ENCODE data around the gene F10.

Gene F10

DNA sequence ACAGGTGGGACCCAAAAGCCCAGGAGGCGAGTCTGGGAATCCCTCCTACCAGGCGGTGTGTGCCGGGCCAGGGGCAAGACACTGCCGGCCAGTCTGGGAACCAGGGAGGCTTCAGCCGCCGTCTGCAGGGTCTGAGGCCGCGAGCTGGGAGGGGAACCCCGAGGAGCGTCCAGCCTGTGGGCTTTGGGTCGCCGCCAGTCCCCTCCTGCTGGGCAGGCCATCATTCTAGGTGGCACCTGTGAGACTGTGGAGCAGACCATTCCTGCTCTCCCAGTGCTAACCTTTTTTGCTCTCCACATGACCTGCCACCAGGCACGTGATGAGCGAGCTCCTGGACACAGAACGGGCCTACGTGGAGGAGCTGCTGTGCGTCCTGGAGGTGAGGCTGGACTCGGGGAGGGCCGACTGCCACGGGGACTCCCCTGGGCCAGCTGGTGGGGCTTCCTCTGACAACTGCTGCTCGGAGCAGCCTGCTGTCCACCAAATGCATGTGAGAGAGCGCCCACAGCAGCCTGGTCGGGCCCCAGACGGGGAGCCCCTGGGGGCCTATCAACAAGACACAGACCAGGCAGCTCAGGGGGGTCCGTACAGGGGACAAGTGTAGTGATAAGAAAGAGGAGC, 41.6 kb upstream of the F10 start:
- no peaks in the 10 kb centered on the region for H3K27me3 ChIP-seq (ENCODE audit: insufficient read depth, poor library complexity, severe bottlenecking)
- no peak overlapping the region for H3K27ac ChIP-seq (replicated peaks)
- DNase-seq (ENCODE audit: low read depth in 1 of 2, low spot score in 1 of 2): no peak
- H3K4me3 ChIP-seq (replicated peaks; ENCODE audit: insufficient read depth, low read length): no peak overlapping the region
- TF ChIP-seq SPI1 (IDR thresholded peaks at IDR 0.05; ENCODE audit: borderline replicate concordance, low read depth) (no peak), CTCF (IDR thresholded peaks at IDR 0.05; ENCODE audit: insufficient read depth, low read length) (no peak), GABPA (IDR thresholded peaks at IDR 0.05; ENCODE audit: low read depth) (no peak), POLR2AphosphoS5 (IDR thresholded peaks at IDR 0.05; ENCODE audit: low read depth) (no peak)
- TF ChIP-seq, protein P1, sequence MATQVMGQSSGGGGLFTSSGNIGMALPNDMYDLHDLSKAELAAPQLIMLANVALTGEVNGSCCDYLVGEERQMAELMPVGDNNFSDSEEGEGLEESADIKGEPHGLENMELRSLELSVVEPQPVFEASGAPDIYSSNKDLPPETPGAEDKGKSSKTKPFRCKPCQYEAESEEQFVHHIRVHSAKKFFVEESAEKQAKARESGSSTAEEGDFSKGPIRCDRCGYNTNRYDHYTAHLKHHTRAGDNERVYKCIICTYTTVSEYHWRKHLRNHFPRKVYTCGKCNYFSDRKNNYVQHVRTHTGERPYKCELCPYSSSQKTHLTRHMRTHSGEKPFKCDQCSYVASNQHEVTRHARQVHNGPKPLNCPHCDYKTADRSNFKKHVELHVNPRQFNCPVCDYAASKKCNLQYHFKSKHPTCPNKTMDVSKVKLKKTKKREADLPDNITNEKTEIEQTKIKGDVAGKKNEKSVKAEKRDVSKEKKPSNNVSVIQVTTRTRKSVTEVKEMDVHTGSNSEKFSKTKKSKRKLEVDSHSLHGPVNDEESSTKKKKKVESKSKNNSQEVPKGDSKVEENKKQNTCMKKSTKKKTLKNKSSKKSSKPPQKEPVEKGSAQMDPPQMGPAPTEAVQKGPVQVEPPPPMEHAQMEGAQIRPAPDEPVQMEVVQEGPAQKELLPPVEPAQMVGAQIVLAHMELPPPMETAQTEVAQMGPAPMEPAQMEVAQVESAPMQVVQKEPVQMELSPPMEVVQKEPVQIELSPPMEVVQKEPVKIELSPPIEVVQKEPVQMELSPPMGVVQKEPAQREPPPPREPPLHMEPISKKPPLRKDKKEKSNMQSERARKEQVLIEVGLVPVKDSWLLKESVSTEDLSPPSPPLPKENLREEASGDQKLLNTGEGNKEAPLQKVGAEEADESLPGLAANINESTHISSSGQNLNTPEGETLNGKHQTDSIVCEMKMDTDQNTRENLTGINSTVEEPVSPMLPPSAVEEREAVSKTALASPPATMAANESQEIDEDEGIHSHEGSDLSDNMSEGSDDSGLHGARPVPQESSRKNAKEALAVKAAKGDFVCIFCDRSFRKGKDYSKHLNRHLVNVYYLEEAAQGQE (IDR thresholded peaks at IDR 0.05; ENCODE audit: insufficient replicate concordance, low read depth): no peak

GRCh38 chr13:113082198-113083021, 40.2 kb upstream of the F10 start:
- H3K4me3 ChIP-seq (replicated peaks; ENCODE audit: insufficient read depth, low read length): no peak overlapping the region
- H3K27me3 ChIP-seq (ENCODE audit: insufficient read depth, poor library complexity, severe bottlenecking): no peaks in the 10 kb centered on the region
- no peak overlapping the region for H3K27ac ChIP-seq (replicated peaks)
- no peak for DNase-seq (ENCODE audit: low read depth in 1 of 2, low spot score in 1 of 2)
- no peak for TF ChIP-seq GABPA (IDR thresholded peaks at IDR 0.05; ENCODE audit: low read depth)
- no peak for TF ChIP-seq SPI1 (IDR thresholded peaks at IDR 0.05; ENCODE audit: borderline replicate concordance, low read depth)
- TF ChIP-seq, protein P1 (IDR thresholded peaks at IDR 0.05; ENCODE audit: insufficient replicate concordance, low read depth): no peak
- no peak for TF ChIP-seq POLR2AphosphoS5 (IDR thresholded peaks at IDR 0.05; ENCODE audit: low read depth)
- no peak for TF ChIP-seq CTCF (IDR thresholded peaks at IDR 0.05; ENCODE audit: insufficient read depth, low read length)

DNA sequence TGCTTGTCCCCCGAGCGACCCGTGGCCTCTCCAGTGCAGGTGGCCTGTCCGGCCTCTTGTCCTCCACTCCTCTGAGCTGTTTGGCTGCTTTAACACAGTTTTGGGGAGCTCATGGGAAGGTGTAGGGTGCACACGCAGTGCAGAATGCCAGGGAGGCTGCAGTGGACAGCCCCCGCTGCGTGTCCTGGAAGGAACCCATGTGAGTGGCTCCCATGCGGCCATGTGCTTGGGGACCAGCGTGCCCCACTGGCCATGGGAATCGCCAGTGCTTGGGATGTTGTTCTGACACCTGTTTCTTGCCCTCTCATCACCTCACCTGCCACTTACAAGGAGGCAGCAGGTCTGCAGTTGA, 39.6 kb upstream of the F10 start:
- DNase-seq (ENCODE audit: low read depth in 1 of 2, low spot score in 1 of 2): no peak
- Histone ChIP-seq H3K27me3 (ENCODE audit: insufficient read depth, poor library complexity, severe bottlenecking) (no peaks in the 10 kb centered on the region), H3K4me3 (replicated peaks; ENCODE audit: insufficient read depth, low read length) (no peak overlapping the region), H3K27ac (replicated peaks) (no peak overlapping the region)
- TF ChIP-seq GABPA (IDR thresholded peaks at IDR 0.05; ENCODE audit: low read depth) (no peak), SPI1 (IDR thresholded peaks at IDR 0.05; ENCODE audit: borderline replicate concordance, low read depth) (no peak)
- TF ChIP-seq, protein P1 (IDR thresholded peaks at IDR 0.05; ENCODE audit: insufficient replicate concordance, low read depth): no peak
